ENCODE results near the gene RAB32.

RAB32 gene

DNA sequence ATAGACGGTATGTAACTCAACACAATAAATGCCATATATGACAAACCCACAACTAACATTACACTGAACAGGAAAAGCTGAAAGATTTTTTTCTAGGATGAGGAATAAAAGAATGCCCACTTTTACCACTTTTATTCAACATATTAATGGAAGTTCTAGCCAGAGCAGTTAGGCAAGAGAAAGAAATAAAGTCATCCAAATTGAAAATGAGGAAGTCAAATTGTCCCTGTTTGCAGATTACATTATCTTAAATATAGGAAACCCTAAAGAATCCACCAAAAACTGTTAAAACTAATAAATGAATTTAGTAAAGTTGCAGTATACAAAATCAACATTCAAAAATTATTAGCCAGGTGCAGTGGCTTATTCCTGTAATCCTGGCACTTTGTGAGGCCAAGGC is 30.6 kb downstream of the RAB32 start:
- no peak for TF ChIP-seq EZH2 (IDR thresholded peaks at IDR 0.05; ENCODE audit: borderline replicate concordance, low read depth, low read length, severe bottlenecking)
- TF ChIP-seq, protein P1, sequence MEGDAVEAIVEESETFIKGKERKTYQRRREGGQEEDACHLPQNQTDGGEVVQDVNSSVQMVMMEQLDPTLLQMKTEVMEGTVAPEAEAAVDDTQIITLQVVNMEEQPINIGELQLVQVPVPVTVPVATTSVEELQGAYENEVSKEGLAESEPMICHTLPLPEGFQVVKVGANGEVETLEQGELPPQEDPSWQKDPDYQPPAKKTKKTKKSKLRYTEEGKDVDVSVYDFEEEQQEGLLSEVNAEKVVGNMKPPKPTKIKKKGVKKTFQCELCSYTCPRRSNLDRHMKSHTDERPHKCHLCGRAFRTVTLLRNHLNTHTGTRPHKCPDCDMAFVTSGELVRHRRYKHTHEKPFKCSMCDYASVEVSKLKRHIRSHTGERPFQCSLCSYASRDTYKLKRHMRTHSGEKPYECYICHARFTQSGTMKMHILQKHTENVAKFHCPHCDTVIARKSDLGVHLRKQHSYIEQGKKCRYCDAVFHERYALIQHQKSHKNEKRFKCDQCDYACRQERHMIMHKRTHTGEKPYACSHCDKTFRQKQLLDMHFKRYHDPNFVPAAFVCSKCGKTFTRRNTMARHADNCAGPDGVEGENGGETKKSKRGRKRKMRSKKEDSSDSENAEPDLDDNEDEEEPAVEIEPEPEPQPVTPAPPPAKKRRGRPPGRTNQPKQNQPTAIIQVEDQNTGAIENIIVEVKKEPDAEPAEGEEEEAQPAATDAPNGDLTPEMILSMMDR (IDR thresholded peaks at IDR 0.05; ENCODE audit: borderline replicate concordance, extremely low read depth, low read length, poor library complexity, severe bottlenecking) = no peak
- no peak for DNase-seq

GRCh38 chr6:146578054-146578453 is 34.4 kb downstream of the RAB32 start:
- Histone ChIP-seq H3K27ac (ENCODE audit: low read length) (no peak overlapping the region), H3K4me2 (ENCODE audit: insufficient read depth, low read length) (no peak overlapping the region), H2AFZ (ENCODE audit: low read depth, low read length) (no peak overlapping the region), H4K20me1 (ENCODE audit: insufficient read depth, low read length) (no peaks in the 10 kb centered on the region), H3K36me3 (ENCODE audit: insufficient read depth, low read length) (no peaks in the 10 kb centered on the region), H3K9me3 (ENCODE audit: insufficient read depth, low read length, severe bottlenecking) (no peaks in the 10 kb centered on the region), H3K4me3 (ENCODE audit: low read depth in 1 of 2, low read length in 2 of 2) (no peak overlapping the region), H3K27me3 (ENCODE audit: insufficient read depth, low read length, poor library complexity) (no peaks in the 10 kb centered on the region), H3K79me2 (ENCODE audit: insufficient read depth, low read length) (no peaks in the 10 kb centered on the region), H3K9ac (ENCODE audit: low read depth, low read length) (no peak overlapping the region), H3K4me1 (ENCODE audit: insufficient read depth, low read length) (no peaks in the 10 kb centered on the region)
- no peak for DNase-seq
- TF ChIP-seq, protein P1 (IDR thresholded peaks at IDR 0.05; ENCODE audit: borderline replicate concordance, extremely low read depth, low read length, poor library complexity, severe bottlenecking) = no peak
- no peak for TF ChIP-seq EZH2 (IDR thresholded peaks at IDR 0.05; ENCODE audit: borderline replicate concordance, low read depth, low read length, severe bottlenecking)
- no peak for ATAC-seq (ENCODE audit: insufficient read depth, low read depth)

More for the DNA sequence above, 30.6 kb downstream of the RAB32 start:
- Histone ChIP-seq H3K4me1 (ENCODE audit: insufficient read depth, low read length) (no peaks in the 10 kb centered on the region), H2AFZ (ENCODE audit: low read depth, low read length) (no peak overlapping the region), H3K4me2 (ENCODE audit: insufficient read depth, low read length) (no peak overlapping the region), H4K20me1 (ENCODE audit: insufficient read depth, low read length) (no peaks in the 10 kb centered on the region), H3K27ac (ENCODE audit: low read length) (no peak overlapping the region), H3K9ac (ENCODE audit: low read depth, low read length) (no peak overlapping the region), H3K79me2 (ENCODE audit: insufficient read depth, low read length) (no peaks in the 10 kb centered on the region), H3K4me3 (ENCODE audit: low read depth in 1 of 2, low read length in 2 of 2) (no peak overlapping the region), H3K36me3 (ENCODE audit: insufficient read depth, low read length) (no peaks in the 10 kb centered on the region), H3K27me3 (ENCODE audit: insufficient read depth, low read length, poor library complexity) (no peaks in the 10 kb centered on the region), H3K9me3 (ENCODE audit: insufficient read depth, low read length, severe bottlenecking) (no peaks in the 10 kb centered on the region)
- no peak for ATAC-seq (ENCODE audit: insufficient read depth, low read depth)

DNA sequence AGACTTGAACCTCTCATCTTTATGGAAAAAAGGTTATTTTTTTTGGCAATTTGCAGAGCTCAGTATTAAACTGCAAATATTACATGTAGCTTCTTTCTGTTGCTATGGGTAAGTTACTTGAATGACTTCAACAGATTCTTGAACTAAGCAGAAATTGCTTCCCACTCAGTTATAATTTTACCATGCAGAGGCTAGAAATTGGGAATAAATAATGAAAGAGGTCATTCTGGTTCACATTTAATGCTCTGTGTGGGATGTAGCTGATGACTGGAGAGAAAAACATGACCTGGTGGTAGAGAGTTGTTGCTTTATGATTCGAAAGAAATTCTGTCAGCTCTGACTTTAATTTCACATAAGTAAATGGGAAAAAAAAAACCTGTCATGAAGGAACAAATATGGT is 38.3 kb downstream of the RAB32 start:
- Histone ChIP-seq H3K4me2 (ENCODE audit: insufficient read depth, low read length) (no peak overlapping the region), H2AFZ (ENCODE audit: low read depth, low read length) (no peak overlapping the region)
- no peak for ATAC-seq (ENCODE audit: insufficient read depth, low read depth)

More for the DNA sequence above, 38.3 kb downstream of the RAB32 start:
- TF ChIP-seq, protein P1 (IDR thresholded peaks at IDR 0.05; ENCODE audit: borderline replicate concordance, extremely low read depth, low read length, poor library complexity, severe bottlenecking) = no peak
- no peak for TF ChIP-seq EZH2 (IDR thresholded peaks at IDR 0.05; ENCODE audit: borderline replicate concordance, low read depth, low read length, severe bottlenecking)
- Histone ChIP-seq H4K20me1 (ENCODE audit: insufficient read depth, low read length) (no peaks in the 10 kb centered on the region), H3K4me1 (ENCODE audit: insufficient read depth, low read length) (no peaks in the 10 kb centered on the region), H3K27ac (ENCODE audit: low read length) (no peak overlapping the region), H3K9me3 (ENCODE audit: insufficient read depth, low read length, severe bottlenecking) (no peaks in the 10 kb centered on the region), H3K79me2 (ENCODE audit: insufficient read depth, low read length) (no peaks in the 10 kb centered on the region), H3K36me3 (ENCODE audit: insufficient read depth, low read length) (no peaks in the 10 kb centered on the region), H3K27me3 (ENCODE audit: insufficient read depth, low read length, poor library complexity) (no peaks in the 10 kb centered on the region), H3K4me3 (ENCODE audit: low read depth in 1 of 2, low read length in 2 of 2) (no peak overlapping the region), H3K9ac (ENCODE audit: low read depth, low read length) (no peak overlapping the region)
- DNase-seq = no peak
